ENCODE data around the gene PLEKHG3. TPM values are rescaled to one million over a fixed set of nuclear protein-coding genes. Genes with fewer than 3 reads are reported as not detected.

The PLEKHG3 gene
- total RNA-seq, 1 experiment from 2014 or later = 75.3 TPM

- H3K4me3 Mint-ChIP-seq = no peak overlapping the region
- TF ChIP-seq FOXP1 (CRISPR knock-in tag; IDR thresholded peaks at IDR 0.05; ENCODE audit: borderline replicate concordance) (no peak), SMAD4 (CRISPR knock-in tag; IDR thresholded peaks at IDR 0.05) (no peak), GABPB1 (CRISPR knock-in tag; IDR thresholded peaks at IDR 0.05) (no peak), ZNF317 (CRISPR knock-in tag; IDR thresholded peaks at IDR 0.05; ENCODE audit: borderline replicate concordance, low read depth) (no peak), HMGA2 (CRISPR knock-in tag; IDR thresholded peaks at IDR 0.05) (no peak), ATF6 (CRISPR knock-in tag; IDR thresholded peaks at IDR 0.05) (no peak)
- H3K36me3 Mint-ChIP-seq = no peaks in the 10 kb centered on the region
- no peak for ATAC-seq
- H3K9me3 Mint-ChIP-seq = no peaks in the 10 kb centered on the region
- ChIA-PET CTCF (interaction anchor here (0.9 to 1.5 kb wide), 4 partner anchors 12 to 113 kb away, joined by 3 to 4 read pairs (median 4); no protein-coding TSS in a partner anchor), POLR2A (interaction anchor here (0.8 kb wide), 1 partner anchor 155 kb away, joined by 3 read pairs; no protein-coding TSS in a partner anchor)
- no peak overlapping the region for H3K27ac Mint-ChIP-seq
- H3K27me3 Mint-ChIP-seq (ENCODE audit: low read depth) = peaks cover 29% of the 10 kb centered on the region
- H3K4me1 Mint-ChIP-seq = peaks cover 29% of the 10 kb centered on the region
- no peak for DNase-seq (ENCODE audit: low spot score)
Measured at GRCh38 chr14:64686282-64686615, 18.0 kb upstream of the PLEKHG3 start.

- Mint-ChIP-seq H3K36me3 (no peaks in the 10 kb centered on the region), H3K27ac (no peak overlapping the region), H3K9me3 (no peaks in the 10 kb centered on the region), H3K27me3 (ENCODE audit: low read depth) (peaks cover 29% of the 10 kb centered on the region), H3K4me3 (no peak overlapping the region), H3K4me1 (peaks cover 17% of the 10 kb centered on the region)
- ChIA-PET CTCF (interaction anchor here (1.3 to 1.7 kb wide), 4 partner anchors 18 to 79 kb away, joined by 3 to 9 read pairs (median 4); no protein-coding TSS in a partner anchor), POLR2A (no interaction called here)
- ATAC-seq (no peak), DNase-seq (ENCODE audit: low spot score) (no peak)
- no peak for TF ChIP-seq ETV6 (CRISPR knock-in tag; IDR thresholded peaks at IDR 0.05)
- TF ChIP-seq NFYB (CRISPR knock-in tag; conservative IDR thresholded peaks at IDR 0.05; ENCODE audit: low read depth) = no peak
- no peak for TF ChIP-seq ZNF317 (CRISPR knock-in tag; IDR thresholded peaks at IDR 0.05; ENCODE audit: borderline replicate concordance, low read depth)
- TF ChIP-seq STAT6 (CRISPR knock-in tag; conservative IDR thresholded peaks at IDR 0.05; ENCODE audit: low read depth) = no peak
- TF ChIP-seq FOXJ3 (CRISPR knock-in tag; IDR thresholded peaks at IDR 0.05; ENCODE audit: borderline replicate concordance) = no peak
- no peak for TF ChIP-seq ESRRA (CRISPR knock-in tag; IDR thresholded peaks at IDR 0.05; ENCODE audit: borderline replicate concordance)
- no peak for TF ChIP-seq ATF3 (CRISPR knock-in tag; conservative IDR thresholded peaks at IDR 0.05)
- TF ChIP-seq NR3C1 (CRISPR knock-in tag; conservative IDR thresholded peaks at IDR 0.05; ENCODE audit: low read depth) = no peak
- TF ChIP-seq HMGA2 (CRISPR knock-in tag; IDR thresholded peaks at IDR 0.05) = no peak
- no peak for TF ChIP-seq MLX (CRISPR knock-in tag; IDR thresholded peaks at IDR 0.05)
- no peak for TF ChIP-seq ZNF532 (CRISPR knock-in tag; IDR thresholded peaks at IDR 0.05; ENCODE audit: borderline replicate concordance)
- TF ChIP-seq JUN (CRISPR knock-in tag; IDR thresholded peaks at IDR 0.05) = no peak
- no peak for TF ChIP-seq ZNF281 (CRISPR knock-in tag; IDR thresholded peaks at IDR 0.05)
- no peak for TF ChIP-seq ZNF425 (CRISPR knock-in tag; conservative IDR thresholded peaks at IDR 0.05)
- TF ChIP-seq GTF2I (CRISPR knock-in tag; conservative IDR thresholded peaks at IDR 0.05) = no peak
- TF ChIP-seq SOX15 (CRISPR knock-in tag; IDR thresholded peaks at IDR 0.05) = no peak
Measured at GRCh38 chr14:64688031-64688430, 16.2 kb upstream of the PLEKHG3 start.

Data from WTC11 (cell line).